ENCODE data around the gene ANK2.
A peak's percentile ranks its signal among the peaks of the same experiment; 100 is the strongest.

ANK2 gene

DNA sequence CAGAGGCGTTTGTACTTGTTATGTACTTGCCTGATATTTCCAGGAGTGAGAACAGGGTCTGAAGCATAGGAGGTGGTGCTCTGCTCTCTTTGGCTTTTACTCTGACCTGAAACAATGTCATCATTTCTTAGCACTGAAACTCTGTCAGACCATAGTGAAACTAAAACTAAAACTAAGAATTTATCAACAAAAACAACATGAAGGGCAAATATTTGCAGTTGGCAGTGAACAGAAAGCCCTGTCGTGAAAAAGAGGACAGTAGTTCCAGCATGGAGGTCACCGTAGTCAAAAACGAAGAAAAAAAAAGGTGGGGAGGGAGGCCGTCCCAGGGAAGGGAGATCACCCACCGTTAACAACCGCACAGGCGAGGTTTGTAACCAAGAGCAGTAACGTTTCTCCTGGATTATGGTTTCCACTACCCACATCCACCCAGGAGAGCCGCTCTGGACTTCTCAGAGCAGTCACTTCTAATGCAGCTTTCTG, 97.5 kb downstream of the ANK2 start:
- no peak for DNase-seq (ENCODE audit: low read depth in 1 of 2, low spot score in 1 of 2)
- in situ Hi-C loops (cut with HindIII; ENCODE audit: low pct_unique_long_range_greater_than_20kb, low sequenced_read_pairs) = no loop called here
- no peak for TF ChIP-seq JUND (IDR thresholded peaks at IDR 0.05; ENCODE audit: low read depth)

- no peak for DNase-seq (ENCODE audit: low read depth in 1 of 2, low spot score in 1 of 2)
- in situ Hi-C loops (cut with HindIII; ENCODE audit: low pct_unique_long_range_greater_than_20kb, low sequenced_read_pairs) = no loop called here
- no peak for TF ChIP-seq JUND (IDR thresholded peaks at IDR 0.05; ENCODE audit: low read depth)
Measured at GRCh38 chr4:113147498-113148111, 98.2 kb downstream of the ANK2 start.

- in situ Hi-C loops (cut with HindIII; ENCODE audit: low pct_unique_long_range_greater_than_20kb, low sequenced_read_pairs) = no loop called here
- no peak for TF ChIP-seq JUND (IDR thresholded peaks at IDR 0.05; ENCODE audit: low read depth)
- DNase-seq (ENCODE audit: low read depth in 1 of 2, low spot score in 1 of 2) = peak in 1 of 2 experiments; percentile 63
Measured at GRCh38 chr4:113148925-113149324, 99.5 kb downstream of the ANK2 start.

DNA sequence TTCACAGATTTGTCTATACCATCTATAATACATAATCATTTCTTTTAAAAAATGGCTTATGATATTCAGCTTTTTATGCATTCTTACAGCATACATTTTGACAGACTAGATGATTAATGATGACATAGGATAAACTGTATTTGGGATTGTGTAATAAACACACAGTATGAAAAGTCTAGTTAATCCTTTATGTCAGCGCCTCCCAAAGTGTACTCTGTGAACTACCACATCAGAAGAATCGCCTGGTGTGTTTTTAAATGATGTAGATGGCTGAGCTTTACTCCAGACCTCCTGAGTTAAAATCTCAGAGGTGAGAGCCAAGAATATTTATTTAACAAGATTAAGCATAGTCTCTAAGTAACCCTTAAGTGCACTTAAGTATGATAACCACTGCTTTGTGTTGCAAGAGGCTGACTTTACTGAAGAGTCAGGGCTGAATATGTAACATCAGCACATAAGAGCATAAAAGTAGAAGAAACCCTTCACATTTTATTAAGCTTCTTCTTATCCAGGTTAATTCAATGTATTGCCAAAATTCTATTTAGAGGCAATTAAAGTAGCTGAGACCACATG, 104.2 kb downstream of the ANK2 start:
- in situ Hi-C loops (cut with HindIII; ENCODE audit: low pct_unique_long_range_greater_than_20kb, low sequenced_read_pairs) = no loop called here
- DNase-seq (ENCODE audit: low read depth in 1 of 2, low spot score in 1 of 2) = peak in 1 of 2 experiments; percentile 16
- no peak for TF ChIP-seq JUND (IDR thresholded peaks at IDR 0.05; ENCODE audit: low read depth)

DNA sequence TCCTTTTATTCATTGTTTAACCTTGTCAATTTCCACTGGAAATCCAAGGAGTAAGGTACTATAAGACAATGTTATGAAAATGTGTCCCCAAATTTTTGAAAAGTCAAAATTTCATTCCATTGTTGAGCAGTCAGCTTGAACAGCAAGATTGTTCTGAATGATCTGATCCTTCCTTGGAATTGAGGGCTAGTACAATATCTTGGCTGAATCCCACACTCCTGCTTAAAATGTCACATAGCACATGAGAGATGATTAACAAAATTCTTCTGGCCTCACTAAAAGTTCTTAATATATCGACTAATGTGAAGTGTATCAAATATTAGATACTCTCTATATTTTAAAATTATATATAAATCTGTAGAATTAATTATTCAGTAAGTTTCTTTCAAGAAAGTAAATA, 104.8 kb downstream of the ANK2 start:
- TF ChIP-seq JUND (IDR thresholded peaks at IDR 0.05; ENCODE audit: low read depth) = no peak
- DNase-seq (ENCODE audit: low read depth in 1 of 2, low spot score in 1 of 2) = no peak
- in situ Hi-C loops (cut with HindIII; ENCODE audit: low pct_unique_long_range_greater_than_20kb, low sequenced_read_pairs) = no loop called here

DNA sequence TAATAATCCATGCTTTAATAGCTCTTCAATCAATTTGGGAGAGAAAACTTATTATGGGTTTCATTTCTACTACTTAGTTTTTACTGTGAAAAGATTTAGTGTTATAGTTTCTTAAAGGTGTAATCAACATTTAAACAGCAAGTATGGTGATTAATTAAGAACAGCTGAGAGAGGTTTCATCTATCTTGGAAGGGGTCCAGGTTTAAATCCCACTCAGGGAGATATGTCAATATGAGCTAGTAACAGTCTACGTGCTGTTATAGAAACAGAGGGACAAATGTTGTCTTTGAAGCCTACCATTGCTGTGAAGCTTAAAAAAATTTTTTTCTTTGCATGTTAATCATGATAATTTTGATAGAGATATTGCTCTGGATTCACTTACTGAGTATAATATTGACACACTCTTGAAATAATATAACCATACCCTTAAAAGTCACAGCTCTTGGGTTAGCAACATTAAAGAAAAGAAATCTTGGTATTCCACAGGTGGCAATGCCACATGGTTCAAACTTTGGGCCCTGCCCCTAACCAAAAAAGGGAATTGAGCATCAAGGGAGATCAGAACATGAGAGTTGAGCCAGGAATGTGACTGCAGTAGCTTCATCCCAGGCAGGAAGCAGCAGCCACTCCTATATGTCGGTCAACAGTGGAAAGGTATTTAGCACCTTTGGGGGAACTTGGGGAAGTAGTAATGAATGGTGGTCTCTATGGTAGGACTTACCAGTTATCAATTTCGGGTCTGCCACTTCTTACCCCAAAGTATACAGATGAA, 107.8 kb downstream of the ANK2 start:
- in situ Hi-C loops (cut with HindIII; ENCODE audit: low pct_unique_long_range_greater_than_20kb, low sequenced_read_pairs) = no loop called here
- DNase-seq (ENCODE audit: low read depth in 1 of 2, low spot score in 1 of 2) = no peak
- TF ChIP-seq JUND (IDR thresholded peaks at IDR 0.05; ENCODE audit: low read depth) = no peak

- no peak for TF ChIP-seq JUND (IDR thresholded peaks at IDR 0.05; ENCODE audit: low read depth)
- in situ Hi-C loops (cut with HindIII; ENCODE audit: low pct_unique_long_range_greater_than_20kb, low sequenced_read_pairs) = no loop called here
- no peak for DNase-seq (ENCODE audit: low read depth in 1 of 2, low spot score in 1 of 2)
Measured at GRCh38 chr4:113159942-113160545, 110.6 kb downstream of the ANK2 start.

DNA sequence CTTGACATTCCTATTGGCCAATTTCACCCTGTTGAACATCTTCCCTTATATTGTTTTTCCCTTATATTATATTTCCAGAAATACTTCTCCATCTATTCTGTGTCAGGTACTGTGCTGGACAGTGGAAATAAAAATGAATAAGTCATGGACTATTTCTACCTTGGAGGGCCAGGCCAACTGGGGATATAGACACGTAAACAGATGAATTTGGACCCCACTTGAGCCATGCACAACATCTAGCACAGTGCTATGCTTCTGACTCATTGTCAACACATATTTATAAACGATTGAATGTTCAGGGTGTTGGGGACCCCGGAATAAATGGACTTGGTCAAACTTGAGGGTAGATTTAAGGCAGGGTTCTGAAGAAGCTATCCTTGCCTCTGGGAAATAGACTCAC, 111.1 kb downstream of the ANK2 start:
- in situ Hi-C loops (cut with HindIII; ENCODE audit: low pct_unique_long_range_greater_than_20kb, low sequenced_read_pairs) = no loop called here
- no peak for TF ChIP-seq JUND (IDR thresholded peaks at IDR 0.05; ENCODE audit: low read depth)
- no peak for DNase-seq (ENCODE audit: low read depth in 1 of 2, low spot score in 1 of 2)

- in situ Hi-C loops (cut with HindIII; ENCODE audit: low pct_unique_long_range_greater_than_20kb, low sequenced_read_pairs) = no loop called here
- DNase-seq (ENCODE audit: low read depth in 1 of 2, low spot score in 1 of 2) = no peak
- TF ChIP-seq JUND (IDR thresholded peaks at IDR 0.05; ENCODE audit: low read depth) = no peak
Measured at GRCh38 chr4:113162089-113162488, 112.6 kb downstream of the ANK2 start.

- no peak for TF ChIP-seq JUND (IDR thresholded peaks at IDR 0.05; ENCODE audit: low read depth)
- in situ Hi-C loops (cut with HindIII; ENCODE audit: low pct_unique_long_range_greater_than_20kb, low sequenced_read_pairs) = no loop called here
- DNase-seq (ENCODE audit: low read depth in 1 of 2, low spot score in 1 of 2) = peak in 1 of 2 experiments; percentile 4
Measured at GRCh38 chr4:113169368-113169767, 119.9 kb downstream of the ANK2 start.

GRCh38 chr4:113170115-113170804, 120.8 kb downstream of the ANK2 start:
- DNase-seq (ENCODE audit: low read depth in 1 of 2, low spot score in 1 of 2) = no peak
- TF ChIP-seq JUND (IDR thresholded peaks at IDR 0.05; ENCODE audit: low read depth) = no peak
- in situ Hi-C loops (cut with HindIII; ENCODE audit: low pct_unique_long_range_greater_than_20kb, low sequenced_read_pairs) = no loop called here

- DNase-seq (ENCODE audit: low read depth in 1 of 2, low spot score in 1 of 2) = no peak
- in situ Hi-C loops (cut with HindIII; ENCODE audit: low pct_unique_long_range_greater_than_20kb, low sequenced_read_pairs) = no loop called here
- TF ChIP-seq JUND (IDR thresholded peaks at IDR 0.05; ENCODE audit: low read depth) = no peak
Measured at GRCh38 chr4:113170805-113171468, 121.5 kb downstream of the ANK2 start.
